ENCODE results near the gene CISD1.

DNA sequence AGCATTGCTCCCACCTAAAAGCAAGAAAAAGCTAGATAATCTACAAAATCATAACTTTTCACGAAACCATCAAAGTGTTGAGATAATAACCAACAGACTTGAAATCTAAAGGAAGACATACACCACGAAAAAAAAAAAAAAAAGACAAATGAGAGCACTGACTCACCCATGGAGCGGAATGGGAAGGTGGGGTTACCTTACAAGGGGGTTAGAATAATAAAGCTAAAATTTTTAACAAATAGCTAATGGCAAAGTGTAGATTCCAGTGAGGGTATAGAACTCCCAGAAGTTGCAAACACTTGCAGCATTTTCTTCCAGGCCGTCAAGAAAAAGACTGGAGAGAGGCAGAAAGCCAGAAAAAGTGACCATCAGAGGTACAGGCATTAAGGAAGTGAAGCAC, 28.4 kb upstream of the CISD1 start:
- TF ChIP-seq PAX5 (IDR thresholded peaks at IDR 0.05; ENCODE audit: insufficient read depth, low read length, severe bottlenecking) (no peak), POLR2AphosphoS5 (IDR thresholded peaks at IDR 0.05; ENCODE audit: low read depth, low read length) (no peak), POLR2A (IDR thresholded peaks at IDR 0.05; ENCODE audit: low read depth, low read length) (no peak), TAF1 (IDR thresholded peaks at IDR 0.05; ENCODE audit: low read depth, low read length) (no peak), SPI1 (IDR thresholded peaks at IDR 0.05; ENCODE audit: low read depth, low read length) (no peak)
